Gastroesophageal sphincter (tissue), 3 donors: Measurements from ENCODE around the gene HEPN1.

Experiments
- EP300 ChIP-seq: sonication (generic); formaldehyde crosslinking; IDR thresholded peaks from one replicate; pipeline ENCODE4 v1.6.1; 2017; ENCODE audit warnings: antibody characterized with exemption, mild to moderate bottlenecking
- TF ChIP-seq, protein P1 (sequence below), 4 experiments: fragments of 200-600 bp in 2 of 4; fragments of 450-650 bp in 2 of 4; sonication (generic) in 1 of 4; IDR thresholded peaks; one replicate each; pipeline ENCODE4 v1.5.1; 2017 to 2019; ENCODE audit warnings: antibody characterized with exemption in 4 of 4, mild to moderate bottlenecking in 2 of 4, moderate library complexity in 2 of 4

DNA sequence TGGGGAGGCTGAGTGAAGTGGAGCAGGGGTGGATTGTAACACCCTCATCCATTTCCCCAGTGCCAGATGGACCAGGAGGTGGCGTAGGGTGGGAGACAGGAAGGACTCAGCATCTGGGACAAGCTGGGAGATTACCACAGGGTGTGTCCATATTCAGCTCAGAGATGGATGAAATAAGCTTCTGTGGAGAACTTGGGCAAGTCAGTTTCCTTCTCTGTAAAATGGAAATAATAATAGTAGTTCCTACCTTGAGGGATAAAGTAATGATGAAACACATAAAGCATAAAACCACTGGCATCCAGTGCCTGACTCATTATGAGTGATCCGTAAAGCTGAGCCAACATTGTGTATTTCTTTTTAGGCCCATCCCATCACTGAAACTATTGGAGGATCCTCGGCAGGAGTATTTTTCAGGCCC lies 20.8 kb upstream of the HEPN1 start:
- no peak for TF ChIP-seq EP300
- TF ChIP-seq, protein P1, sequence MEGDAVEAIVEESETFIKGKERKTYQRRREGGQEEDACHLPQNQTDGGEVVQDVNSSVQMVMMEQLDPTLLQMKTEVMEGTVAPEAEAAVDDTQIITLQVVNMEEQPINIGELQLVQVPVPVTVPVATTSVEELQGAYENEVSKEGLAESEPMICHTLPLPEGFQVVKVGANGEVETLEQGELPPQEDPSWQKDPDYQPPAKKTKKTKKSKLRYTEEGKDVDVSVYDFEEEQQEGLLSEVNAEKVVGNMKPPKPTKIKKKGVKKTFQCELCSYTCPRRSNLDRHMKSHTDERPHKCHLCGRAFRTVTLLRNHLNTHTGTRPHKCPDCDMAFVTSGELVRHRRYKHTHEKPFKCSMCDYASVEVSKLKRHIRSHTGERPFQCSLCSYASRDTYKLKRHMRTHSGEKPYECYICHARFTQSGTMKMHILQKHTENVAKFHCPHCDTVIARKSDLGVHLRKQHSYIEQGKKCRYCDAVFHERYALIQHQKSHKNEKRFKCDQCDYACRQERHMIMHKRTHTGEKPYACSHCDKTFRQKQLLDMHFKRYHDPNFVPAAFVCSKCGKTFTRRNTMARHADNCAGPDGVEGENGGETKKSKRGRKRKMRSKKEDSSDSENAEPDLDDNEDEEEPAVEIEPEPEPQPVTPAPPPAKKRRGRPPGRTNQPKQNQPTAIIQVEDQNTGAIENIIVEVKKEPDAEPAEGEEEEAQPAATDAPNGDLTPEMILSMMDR (IDR thresholded peaks at IDR 0.05) = peak in 1 of 4 experiments; percentile 16
